ENCODE data around the gene TCF12. TPM values are rescaled to one million over a fixed set of nuclear protein-coding genes. Genes with fewer than 3 reads are reported as not detected.

The TCF12 gene
- total and polyA plus RNA-seq, 2 donors (not counting 3 experiments of a cell fraction or from before 2014, with no cell fraction given): 72.1 to 133 TPM

DNA sequence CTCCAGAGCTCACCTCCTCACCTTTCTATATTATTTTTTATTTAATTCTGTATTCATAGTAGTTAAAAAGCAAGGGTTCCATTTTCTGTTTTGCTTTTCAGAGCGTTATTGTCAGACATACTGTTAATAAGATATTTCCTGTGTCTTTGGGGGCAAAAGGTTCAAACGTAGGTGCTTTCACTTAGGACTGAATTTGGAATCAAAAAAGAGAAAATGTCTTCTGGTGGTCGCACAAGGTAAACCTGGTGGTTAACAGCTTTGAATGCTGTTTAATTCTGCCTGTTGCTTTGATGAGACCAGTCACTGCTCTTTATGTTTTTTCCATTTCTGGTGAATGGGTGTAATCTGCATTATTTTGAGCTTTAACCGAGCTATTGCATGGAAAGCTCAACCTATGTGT, 212.5 kb downstream of the TCF12 start:
- Histone ChIP-seq H4K20me1 (replicated peaks; ENCODE audit: control insufficient read depth, extremely low read depth, insufficient read depth, low read length) (no peaks in the 10 kb centered on the region), H3K9ac (replicated peaks; ENCODE audit: extremely low read depth, insufficient read depth, low read length) (no peak overlapping the region), H3K27me3 (ENCODE audit: control insufficient read depth in 2 of 2, insufficient read depth in 2 of 2, low read length in 2 of 2) (no peaks in the 10 kb centered on the region), H3K79me2 (ENCODE audit: control insufficient read depth, insufficient read depth, low read length) (peaks cover 23% of the 10 kb centered on the region), H3K27ac (ENCODE audit: insufficient read depth, low read depth, low read length) (no peak overlapping the region), H3K4me3 (replicated peaks in 1 of 3; ENCODE audit: insufficient read depth in 1 of 3, low read depth in 1 of 3, low read length in 3 of 3) (no peak overlapping the region), H3K9me3 (replicated peaks; ENCODE audit: control insufficient read depth, insufficient read depth, low read length) (no peaks in the 10 kb centered on the region), H2AFZ (ENCODE audit: low read depth, low read length) (no peak overlapping the region), H3K36me3 (ENCODE audit: control insufficient read depth in 2 of 2, extremely low read depth in 1 of 2, insufficient read depth in 2 of 2, low read length in 2 of 2) (no peaks in the 10 kb centered on the region), H3K4me1 (ENCODE audit: control insufficient read depth, extremely low read depth, insufficient read depth, low read length) (peaks cover 36% of the 10 kb centered on the region), H3K9me1 (replicated peaks; ENCODE audit: control insufficient read depth, extremely low read depth, insufficient read depth, low read length) (no peaks in the 10 kb centered on the region), H3K4me2 (ENCODE audit: insufficient read depth, low read length) (no peak overlapping the region)
- ChIA-PET CTCF (interaction anchor here (0.5 to 1.8 kb wide), 3 partner anchors 10 to 13 kb away, joined by 3 to 4 read pairs (median 4); no protein-coding TSS in a partner anchor), POLR2A (no interaction called here)
- no TSS peak for BruUV-seq (replicated peaks)
- dilution Hi-C loops (cut with MboI; ENCODE audit: extremely low pct_ligation_motif_present, low sequenced_read_pairs) (no loop called here), intact Hi-C loops (cut with micrococcal nuclease) (loop anchor here (5.0 to 10.0 kb wide), 4 partner anchors 49 to 1014 kb away; partner anchors contain the start of gene ZNF280D)
- TF ChIP-seq MYC (IDR thresholded peaks at IDR 0.05; ENCODE audit: low read depth, low read length) (no peak), CTCF (IDR thresholded peaks at IDR 0.05; ENCODE audit: extremely low read depth in 1 of 2, insufficient read depth in 1 of 2, low read depth in 1 of 2, low read length in 2 of 2) (no peak), JUN (IDR thresholded peaks at IDR 0.05; ENCODE audit: borderline replicate concordance, insufficient read depth, insufficient read length, low read depth) (no peak), MAX (IDR thresholded peaks at IDR 0.05; ENCODE audit: insufficient read depth, insufficient read length) (no peak), FOS (IDR thresholded peaks at IDR 0.05; ENCODE audit: borderline replicate concordance, insufficient read depth, low read length) (no peak), GATA2 (IDR thresholded peaks at IDR 0.05; ENCODE audit: insufficient read depth, insufficient read length, low read depth, low read length) (no peak), POLR2A (IDR thresholded peaks at IDR 0.05; ENCODE audit: low read depth, low read length) (no peak), EZH2 (IDR thresholded peaks at IDR 0.05; ENCODE audit: borderline replicate concordance, low read depth, low read length, severe bottlenecking) (no peak), POLR2AphosphoS5 (IDR thresholded peaks at IDR 0.05; ENCODE audit: insufficient read depth, low read depth, low read length) (no peak)
- FAIRE-seq: no peak
- no peak for DNase-seq (ENCODE audit: low read depth, low spot score)
